Occipital lobe (tissue), 2 donors: ENCODE measurements around the gene TMEM74B. TPM values are rescaled to one million over a fixed set of nuclear protein-coding genes. Genes with fewer than 3 reads are reported as not detected.

ENCODE experiments used
- DNase-seq: peaks from one replicate; lab custom pipeline; 2025; lab: John Stamatoyannopoulos, UW
- total RNA-seq: library from RNA; depleted of rRNA; stranded (reverse); fragments of >200 nt; gene quantifications from one replicate; pipeline ENCODE4 v1.2.3, GENCODE V29; 2014

TMEM74B gene
- total RNA-seq, 1 donor from 2014 or later = 8.0 TPM

GRCh38 chr20:1144401-1145172, 40.2 kb downstream of the TMEM74B start:
- DNase-seq = no peak

GRCh38 chr20:1137236-1137635, 47.5 kb downstream of the TMEM74B start:
- no peak for DNase-seq

GRCh38 chr20:1134836-1135235, 49.9 kb downstream of the TMEM74B start:
- no peak for DNase-seq

- no peak for DNase-seq
Observed at GRCh38 chr20:1134355-1134754, 50.4 kb downstream of the TMEM74B start.

GRCh38 chr20:1131354-1131753, 53.4 kb downstream of the TMEM74B start:
- no peak for DNase-seq

GRCh38 chr20:1130847-1131246, 53.9 kb downstream of the TMEM74B start:
- DNase-seq = no peak

Other genes with a start within 250 kb of the TMEM74B start
- not detected for gene RSPO4, start 182.7 kb downstream of the TMEM74B start, total RNA-seq
- 20.7 TPM for gene PSMF1, start 66.4 kb downstream of the TMEM74B start, total RNA-seq
- 0.16 TPM for gene C20orf202, start 18.5 kb upstream of the TMEM74B start, total RNA-seq
- not detected for gene RAD21L1, start 41.1 kb upstream of the TMEM74B start, total RNA-seq
- gene SNPH, start 81.3 kb upstream of the TMEM74B start, total RNA-seq = 23.4 TPM
- gene SDCBP2, start 144.2 kb upstream of the TMEM74B start, total RNA-seq = 2.0 TPM
- gene FKBP1A, start 208.1 kb upstream of the TMEM74B start, total RNA-seq = 79.4 TPM